MM.1S (cell line): Measurements from ENCODE around the gene MICAL2.
A peak's percentile ranks its signal among the peaks of the same experiment; 100 is the strongest.

Experiments used
- DNase-seq: peaks from one replicate; pipeline ENCODE4 v3.0.0-alpha.2; 2015
- H2AFZ ChIP-seq: fragments of 300-600 bp; sonication (generic); 2 replicates; pipeline ENCODE4 v1.6.0; 2016; ENCODE audit warnings: antibody characterized with exemption, low read length
- H3F3A ChIP-seq: fragments of 300-600 bp; sonication (generic); 2 replicates; pipeline ENCODE4 v1.6.1; 2016; ENCODE audit warnings: mild to moderate bottlenecking, antibody characterized with exemption, low read length, moderate library complexity, mixed read lengths; ENCODE audit not compliant: insufficient read depth
- H3K27ac ChIP-seq: fragments of 300-600 bp; sonication (generic); 2 replicates; pipeline ENCODE4 v1.5.1; 2016; ENCODE audit warnings: mild to moderate bottlenecking, low read length
- H3K27me3 ChIP-seq: fragments of 300-600 bp; sonication (generic); replicated peaks from 2 replicates; pipeline ENCODE4 v1.6.0; 2016; ENCODE audit warnings: low read length; ENCODE audit not compliant: insufficient read depth
- H3K36me3 ChIP-seq: fragments of 300-600 bp; sonication (generic); replicated peaks from 2 replicates; pipeline ENCODE4 v1.6.1; 2016; ENCODE audit warnings: mild to moderate bottlenecking, low read length, mixed read lengths; ENCODE audit not compliant: insufficient read depth
- H3K4me1 ChIP-seq: fragments of 300-600 bp; sonication (generic); 2 replicates; pipeline ENCODE4 v1.6.1; 2016; ENCODE audit warnings: low read length, mixed read lengths
- H3K4me2 ChIP-seq: fragments of 300-600 bp; sonication (generic); 2 replicates; pipeline ENCODE4 v1.6.0; 2016; ENCODE audit warnings: low read depth, low read length
- H3K4me3 ChIP-seq: fragments of 300-600 bp; sonication (generic); 2 replicates; pipeline ENCODE4 v1.5.1; 2016; ENCODE audit warnings: low read length, mixed read lengths
- H3K79me2 ChIP-seq: fragments of 300-600 bp; sonication (generic); 2 replicates; pipeline ENCODE4 v1.6.1; 2016; ENCODE audit warnings: mixed run types, low read length, mixed read lengths
- H3K9ac ChIP-seq: fragments of 300-600 bp; sonication (generic); 2 replicates; pipeline ENCODE4 v1.6.1; 2016; ENCODE audit warnings: low read length, mixed read lengths
- H3K9me2 ChIP-seq: fragments of 300-600 bp; sonication (generic); replicated peaks from 2 replicates; pipeline ENCODE4 v1.6.1; 2016; ENCODE audit warnings: mild to moderate bottlenecking, low read length, mixed read lengths; ENCODE audit not compliant: insufficient read depth
- H3K9me3 ChIP-seq: fragments of 300-600 bp; sonication (generic); replicated peaks from 2 replicates; pipeline ENCODE4 v1.6.1; 2016; ENCODE audit warnings: mild to moderate bottlenecking, low read length, mixed read lengths; ENCODE audit not compliant: insufficient read depth
- H4K20me1 ChIP-seq: fragments of 300-600 bp; sonication (generic); 2 replicates; pipeline ENCODE4 v1.6.1; 2016; ENCODE audit warnings: mild to moderate bottlenecking, low read length, moderate library complexity, mixed read lengths; ENCODE audit not compliant: insufficient read depth
- CTCF ChIP-seq: fragments of 300-600 bp; sonication (generic); IDR thresholded peaks from 2 replicates; pipeline ENCODE4 v1.5.1; 2016; ENCODE audit warnings: antibody characterized with exemption, low read length, mixed read lengths
- EZH2 ChIP-seq: fragments of 300-600 bp; sonication (generic); optimal IDR thresholded peaks from 2 replicates; pipeline ENCODE3; 2017; ENCODE audit warnings: low read depth, mild to moderate bottlenecking, antibody characterized with exemption, low read length, mixed read lengths
- EZH2phosphoT487 ChIP-seq: fragments of 300-600 bp; sonication (generic); IDR thresholded peaks from 2 replicates; pipeline ENCODE4 v1.6.1; 2018; ENCODE audit warnings: antibody characterized with exemption, low read length

MICAL2 gene

GRCh38 chr11:12109591-12110196, 696 bp upstream of the MICAL2 start:
- H2AFZ ChIP-seq, result peak overlapping the region; percentile 95
- TF ChIP-seq EZH2phosphoT487 (no peak), CTCF (no peak), EZH2 (no peak)
- no peaks in the 10 kb centered on the region for H4K20me1 ChIP-seq
- peaks cover 5% of the 10 kb centered on the region; the same call in 1 of the 2 replicates for H3K4me1 ChIP-seq
- H3K4me2 ChIP-seq, result peak overlapping the region; percentile 91
- no peaks in the 10 kb centered on the region; the same call in 1 of the 2 replicates for H3F3A ChIP-seq
- H3K9ac ChIP-seq, result peak overlapping the region; percentile 46; the same call in 1 of the 2 replicates
- H3K27ac ChIP-seq, result no peak overlapping the region
- H3K36me3 ChIP-seq, result no peaks in the 10 kb centered on the region
- no peaks in the 10 kb centered on the region for H3K9me3 ChIP-seq
- no peak for DNase-seq
- no peaks in the 10 kb centered on the region for H3K9me2 ChIP-seq
- H3K4me3 ChIP-seq, result peak overlapping the region; percentile 66
- H3K27me3 ChIP-seq, result no peaks in the 10 kb centered on the region
- no peaks in the 10 kb centered on the region for H3K79me2 ChIP-seq

- Histone ChIP-seq H3K4me2 (peak overlapping the region; percentile 73), H3K4me3 (peak overlapping the region; percentile 56), H3K27ac (no peak overlapping the region), H3K79me2 (no peaks in the 10 kb centered on the region), H3K36me3 (no peaks in the 10 kb centered on the region), H3K9me3 (no peaks in the 10 kb centered on the region), H3K4me1 (peaks cover 5% of the 10 kb centered on the region; the same call in 1 of the 2 replicates), H3K27me3 (no peaks in the 10 kb centered on the region), H4K20me1 (no peaks in the 10 kb centered on the region), H2AFZ (peak overlapping the region; percentile 42; the same call in 1 of the 2 replicates), H3K9ac (peak overlapping the region; percentile 22; the same call in 1 of the 2 replicates), H3F3A (no peaks in the 10 kb centered on the region; the same call in 1 of the 2 replicates), H3K9me2 (no peaks in the 10 kb centered on the region)
- TF ChIP-seq EZH2 (no peak), CTCF (no peak), EZH2phosphoT487 (no peak)
- DNase-seq, result no peak
These were observed 541 bp downstream of the MICAL2 start for GRCh38 chr11:12110714-12111548.

- Histone ChIP-seq H3K4me2 (no peak overlapping the region), H3K4me1 (peaks cover 5% of the 10 kb centered on the region; the same call in 1 of the 2 replicates), H4K20me1 (no peaks in the 10 kb centered on the region), H3K79me2 (no peaks in the 10 kb centered on the region), H3K27ac (no peak overlapping the region), H3K9ac (no peak overlapping the region), H3F3A (no peaks in the 10 kb centered on the region; the same call in 1 of the 2 replicates), H2AFZ (no peak overlapping the region), H3K36me3 (no peaks in the 10 kb centered on the region), H3K27me3 (no peaks in the 10 kb centered on the region), H3K9me2 (no peaks in the 10 kb centered on the region), H3K9me3 (no peaks in the 10 kb centered on the region), H3K4me3 (no peak overlapping the region)
- TF ChIP-seq CTCF, result no peak
- no peak for DNase-seq
These were observed 1.4 kb downstream of the MICAL2 start for GRCh38 chr11:12111549-12112520.
